Measurements from ENCODE around the gene COMMD1.
"Not testable (repeated sequence)": the region's sequence is repeated elsewhere in the genome, so short reads cannot be mapped to it uniquely, and the experiment has no call there.

COMMD1 gene

GRCh38 chr2:62038975-62039771 is 133.7 kb downstream of the COMMD1 start:
- no peak for ATAC-seq
- no peak for TF ChIP-seq BACH2 (CRISPR knock-in tag; IDR thresholded peaks at IDR 0.05; ENCODE audit: borderline replicate concordance)

GRCh38 chr2:62040926-62041325 is 135.5 kb downstream of the COMMD1 start:
- TF ChIP-seq SNAI2 (CRISPR knock-in tag; IDR thresholded peaks at IDR 0.05), result no peak
- no peak for ATAC-seq

DNA sequence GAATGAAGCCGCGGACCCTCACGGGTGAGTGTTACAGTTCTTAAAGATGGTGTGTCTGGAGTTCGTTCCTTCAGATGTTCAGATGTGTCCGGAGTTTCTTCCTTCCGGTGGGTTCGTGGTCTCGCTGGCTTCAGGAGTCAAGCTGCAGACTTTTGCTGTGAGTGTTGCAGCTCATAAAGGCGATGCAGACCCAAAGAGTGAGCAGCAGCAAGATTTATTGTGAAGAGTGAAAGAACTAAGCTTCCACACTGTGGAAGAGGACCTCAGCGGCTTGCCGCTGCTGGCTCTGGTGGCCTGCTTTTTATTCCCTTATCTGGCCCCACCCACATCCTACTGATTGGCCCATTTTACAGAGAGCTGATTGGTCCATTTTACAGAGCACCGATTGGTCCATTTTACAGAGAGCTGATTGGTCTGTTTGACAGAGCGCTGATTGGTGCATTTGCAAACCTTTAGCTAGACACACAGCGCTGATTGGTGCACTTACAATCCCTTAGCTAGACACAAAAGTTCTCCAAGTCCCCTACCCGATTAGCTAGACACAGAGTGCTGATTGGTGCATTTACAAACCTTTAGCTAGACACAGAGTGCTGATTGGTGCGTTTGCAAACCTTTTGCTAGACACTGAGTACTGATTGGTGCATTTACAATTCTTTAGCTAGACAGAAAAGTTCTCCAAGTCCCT is 136.4 kb downstream of the COMMD1 start:
- ATAC-seq, result not testable (repeated sequence)

GRCh38 chr2:62042400-62042799 is 136.9 kb downstream of the COMMD1 start:
- no peak for ATAC-seq
- TF ChIP-seq GLIS3 (CRISPR knock-in tag; IDR thresholded peaks at IDR 0.05), result no peak

GRCh38 chr2:62042944-62043343 is 137.5 kb downstream of the COMMD1 start:
- ATAC-seq, result no peak
- TF ChIP-seq ZFP3 (CRISPR knock-in tag; IDR thresholded peaks at IDR 0.05), result no peak
- TF ChIP-seq ARNTL (CRISPR knock-in tag; IDR thresholded peaks at IDR 0.05; ENCODE audit: borderline replicate concordance, low read depth), result no peak
- TF ChIP-seq PPARA (CRISPR knock-in tag; IDR thresholded peaks at IDR 0.05; ENCODE audit: borderline replicate concordance), result no peak
- no peak for TF ChIP-seq CREB5 (CRISPR knock-in tag; IDR thresholded peaks at IDR 0.05; ENCODE audit: low read depth)
- TF ChIP-seq RARB (CRISPR knock-in tag; IDR thresholded peaks at IDR 0.05), result no peak
- TF ChIP-seq GLIS3 (CRISPR knock-in tag; IDR thresholded peaks at IDR 0.05), result no peak
- no peak for TF ChIP-seq OSR1 (CRISPR knock-in tag; IDR thresholded peaks at IDR 0.05)
- no peak for TF ChIP-seq ZC3H10 (CRISPR knock-in tag; IDR thresholded peaks at IDR 0.05)
- TF ChIP-seq, protein P1, sequence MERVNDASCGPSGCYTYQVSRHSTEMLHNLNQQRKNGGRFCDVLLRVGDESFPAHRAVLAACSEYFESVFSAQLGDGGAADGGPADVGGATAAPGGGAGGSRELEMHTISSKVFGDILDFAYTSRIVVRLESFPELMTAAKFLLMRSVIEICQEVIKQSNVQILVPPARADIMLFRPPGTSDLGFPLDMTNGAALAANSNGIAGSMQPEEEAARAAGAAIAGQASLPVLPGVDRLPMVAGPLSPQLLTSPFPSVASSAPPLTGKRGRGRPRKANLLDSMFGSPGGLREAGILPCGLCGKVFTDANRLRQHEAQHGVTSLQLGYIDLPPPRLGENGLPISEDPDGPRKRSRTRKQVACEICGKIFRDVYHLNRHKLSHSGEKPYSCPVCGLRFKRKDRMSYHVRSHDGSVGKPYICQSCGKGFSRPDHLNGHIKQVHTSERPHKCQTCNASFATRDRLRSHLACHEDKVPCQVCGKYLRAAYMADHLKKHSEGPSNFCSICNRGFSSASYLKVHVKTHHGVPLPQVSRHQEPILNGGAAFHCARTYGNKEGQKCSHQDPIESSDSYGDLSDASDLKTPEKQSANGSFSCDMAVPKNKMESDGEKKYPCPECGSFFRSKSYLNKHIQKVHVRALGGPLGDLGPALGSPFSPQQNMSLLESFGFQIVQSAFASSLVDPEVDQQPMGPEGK (CRISPR knock-in tag; IDR thresholded peaks at IDR 0.05; ENCODE audit: borderline replicate concordance), result no peak
- TF ChIP-seq TOX (CRISPR knock-in tag; IDR thresholded peaks at IDR 0.05; ENCODE audit: borderline replicate concordance), result no peak
- TF ChIP-seq ZNF565 (CRISPR knock-in tag; conservative IDR thresholded peaks at IDR 0.05; ENCODE audit: low read depth), result no peak
- TF ChIP-seq ISL1 (CRISPR knock-in tag; IDR thresholded peaks at IDR 0.05), result no peak
- no peak for TF ChIP-seq ZNF70 (CRISPR knock-in tag; IDR thresholded peaks at IDR 0.05)
- TF ChIP-seq CSRNP3 (CRISPR knock-in tag; IDR thresholded peaks at IDR 0.05), result no peak
- no peak for TF ChIP-seq CSDC2 (CRISPR knock-in tag; IDR thresholded peaks at IDR 0.05)
- TF ChIP-seq BACH2 (CRISPR knock-in tag; IDR thresholded peaks at IDR 0.05; ENCODE audit: borderline replicate concordance), result no peak

DNA sequence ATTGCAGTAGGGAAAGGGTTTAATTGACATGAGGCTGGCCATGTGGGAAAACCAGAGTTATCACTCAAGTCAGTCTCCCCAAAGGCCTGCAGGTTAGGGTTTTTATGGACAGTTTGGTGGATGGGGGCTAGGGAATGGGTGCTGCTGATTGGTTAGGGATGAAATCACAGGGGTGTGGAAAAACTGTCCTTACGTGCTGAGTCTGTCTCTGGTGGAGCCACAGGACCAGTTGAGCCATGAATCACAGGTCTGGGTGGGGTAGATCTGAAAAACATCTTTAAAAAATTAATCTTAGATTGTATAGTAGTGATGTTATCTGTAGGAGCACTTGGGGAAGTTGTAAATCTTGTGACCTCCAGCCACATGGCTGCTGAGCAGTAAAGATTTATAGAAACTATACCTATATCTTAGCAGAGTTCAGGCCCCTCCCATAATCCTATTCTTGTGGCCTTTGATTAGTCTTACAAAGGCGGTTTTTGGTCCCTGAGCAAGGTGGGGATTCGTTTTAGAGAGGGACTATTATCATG is 139.6 kb downstream of the COMMD1 start:
- ATAC-seq, result no peak
- TF ChIP-seq ARNTL (CRISPR knock-in tag; IDR thresholded peaks at IDR 0.05; ENCODE audit: borderline replicate concordance, low read depth) (no peak), ESRRG (CRISPR knock-in tag; IDR thresholded peaks at IDR 0.05) (no peak), ZNF565 (CRISPR knock-in tag; conservative IDR thresholded peaks at IDR 0.05; ENCODE audit: low read depth) (no peak), CSRNP3 (CRISPR knock-in tag; IDR thresholded peaks at IDR 0.05) (no peak), ZC3H10 (CRISPR knock-in tag; IDR thresholded peaks at IDR 0.05) (no peak), ISL1 (CRISPR knock-in tag; IDR thresholded peaks at IDR 0.05) (no peak), RARB (CRISPR knock-in tag; IDR thresholded peaks at IDR 0.05) (no peak), TCF4 (CRISPR knock-in tag; IDR thresholded peaks at IDR 0.05; ENCODE audit: borderline replicate concordance) (no peak), TSHZ2 (CRISPR knock-in tag; IDR thresholded peaks at IDR 0.05) (no peak)
- TF ChIP-seq, protein P2, sequence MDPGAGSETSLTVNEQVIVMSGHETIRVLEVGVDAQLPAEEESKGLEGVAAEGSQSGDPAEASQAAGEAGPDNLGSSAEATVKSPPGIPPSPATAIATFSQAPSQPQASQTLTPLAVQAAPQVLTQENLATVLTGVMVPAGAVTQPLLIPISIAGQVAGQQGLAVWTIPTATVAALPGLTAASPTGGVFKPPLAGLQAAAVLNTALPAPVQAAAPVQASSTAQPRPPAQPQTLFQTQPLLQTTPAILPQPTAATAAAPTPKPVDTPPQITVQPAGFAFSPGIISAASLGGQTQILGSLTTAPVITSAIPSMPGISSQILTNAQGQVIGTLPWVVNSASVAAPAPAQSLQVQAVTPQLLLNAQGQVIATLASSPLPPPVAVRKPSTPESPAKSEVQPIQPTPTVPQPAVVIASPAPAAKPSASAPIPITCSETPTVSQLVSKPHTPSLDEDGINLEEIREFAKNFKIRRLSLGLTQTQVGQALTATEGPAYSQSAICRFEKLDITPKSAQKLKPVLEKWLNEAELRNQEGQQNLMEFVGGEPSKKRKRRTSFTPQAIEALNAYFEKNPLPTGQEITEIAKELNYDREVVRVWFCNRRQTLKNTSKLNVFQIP (CRISPR knock-in tag; IDR thresholded peaks at IDR 0.05; ENCODE audit: borderline replicate concordance, low read depth), result no peak

Measured in SK-N-SH treated with all-trans-retinoic acid at 6 μM for 48 hours (cell line).